Measurements from ENCODE around the gene RHOC. TPM values are rescaled to one million over a fixed set of nuclear protein-coding genes. Genes with fewer than 3 reads are reported as not detected.

RHOC gene
- total and polyA plus RNA-seq, 8 donors: 44.0 to 105 (median 73.8) TPM

DNA sequence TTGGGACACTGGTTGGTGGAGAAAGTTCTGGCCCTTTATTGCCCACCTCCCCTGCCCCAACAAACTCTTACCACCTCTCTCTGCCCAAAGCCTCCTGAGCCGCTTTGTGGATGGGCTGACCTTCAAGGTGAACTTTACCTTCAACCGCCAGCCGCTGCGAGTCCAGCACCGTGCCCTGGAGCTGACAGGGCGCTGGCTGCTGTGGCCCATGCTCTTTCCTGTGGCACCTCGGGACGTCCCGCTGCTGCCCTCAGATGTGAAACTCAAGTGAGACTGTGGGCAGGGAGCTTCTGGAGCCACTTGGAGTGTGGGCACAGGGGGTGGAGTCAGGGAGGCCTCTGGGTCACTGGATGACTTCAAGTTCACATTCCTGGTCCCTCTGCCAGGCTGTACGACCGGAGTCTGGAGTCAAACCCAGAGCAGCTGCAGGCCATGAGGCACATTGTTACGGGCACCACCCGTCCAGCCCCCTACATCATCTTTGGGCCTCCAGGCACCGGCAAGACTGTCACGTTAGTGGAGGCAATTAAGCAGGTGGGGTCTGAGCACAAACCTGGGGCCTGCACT, 12.5 kb downstream of the RHOC start:
- WGBS, 2 donors: 90 to 94% methylated on average over 15 of the region's 15 CpGs
- no peak overlapping the region for H3K27ac ChIP-seq
- no peaks in the 10 kb centered on the region for H3K27me3 ChIP-seq
- TF ChIP-seq, protein P1, sequence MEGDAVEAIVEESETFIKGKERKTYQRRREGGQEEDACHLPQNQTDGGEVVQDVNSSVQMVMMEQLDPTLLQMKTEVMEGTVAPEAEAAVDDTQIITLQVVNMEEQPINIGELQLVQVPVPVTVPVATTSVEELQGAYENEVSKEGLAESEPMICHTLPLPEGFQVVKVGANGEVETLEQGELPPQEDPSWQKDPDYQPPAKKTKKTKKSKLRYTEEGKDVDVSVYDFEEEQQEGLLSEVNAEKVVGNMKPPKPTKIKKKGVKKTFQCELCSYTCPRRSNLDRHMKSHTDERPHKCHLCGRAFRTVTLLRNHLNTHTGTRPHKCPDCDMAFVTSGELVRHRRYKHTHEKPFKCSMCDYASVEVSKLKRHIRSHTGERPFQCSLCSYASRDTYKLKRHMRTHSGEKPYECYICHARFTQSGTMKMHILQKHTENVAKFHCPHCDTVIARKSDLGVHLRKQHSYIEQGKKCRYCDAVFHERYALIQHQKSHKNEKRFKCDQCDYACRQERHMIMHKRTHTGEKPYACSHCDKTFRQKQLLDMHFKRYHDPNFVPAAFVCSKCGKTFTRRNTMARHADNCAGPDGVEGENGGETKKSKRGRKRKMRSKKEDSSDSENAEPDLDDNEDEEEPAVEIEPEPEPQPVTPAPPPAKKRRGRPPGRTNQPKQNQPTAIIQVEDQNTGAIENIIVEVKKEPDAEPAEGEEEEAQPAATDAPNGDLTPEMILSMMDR (IDR thresholded peaks at IDR 0.05): no peak
- intact Hi-C loops (cut with DNase I): no loop called here
- H3K9me3 ChIP-seq: no peaks in the 10 kb centered on the region
- DNase-seq (peak in 1 of 6 donors; percentile 5), ATAC-seq (no peak), FAIRE-seq (no peak)
- peaks cover 0 to 13% (median 0%) of the 10 kb centered on the region in 3 donors for H3K4me1 ChIP-seq
- H3K4me3 ChIP-seq: no peak overlapping the region
- H3K36me3 ChIP-seq: peaks cover 3 to 39% (median 12%) of the 10 kb centered on the region in 3 donors

DNA sequence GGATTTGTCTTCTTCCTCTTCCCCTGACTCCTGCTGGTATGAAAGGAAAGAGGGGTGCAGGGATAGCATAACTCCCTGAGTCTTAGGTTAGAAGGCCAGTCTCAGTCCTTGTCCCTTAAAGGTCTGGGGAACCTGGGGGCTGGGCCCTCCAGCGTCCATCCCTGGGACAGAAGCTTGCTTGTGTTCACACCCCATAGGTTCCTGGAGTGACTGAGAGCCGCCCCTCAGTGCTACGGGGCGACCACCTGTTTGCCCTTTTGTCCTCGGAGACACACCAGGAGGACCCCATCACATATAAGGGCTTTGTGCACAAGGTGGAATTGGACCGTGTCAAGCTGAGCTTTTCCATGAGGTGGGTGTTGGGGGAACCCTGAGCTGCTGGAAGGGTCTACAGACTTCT, 13.1 kb downstream of the RHOC start:
- WGBS, 2 donors: 89 to 98% methylated on average over 6 of the region's 6 CpGs
- peaks cover 3 to 41% (median 12%) of the 10 kb centered on the region in 3 donors for H3K36me3 ChIP-seq
- DNase-seq (no peak), FAIRE-seq (no peak), ATAC-seq (no peak)
- TF ChIP-seq, protein P1 (IDR thresholded peaks at IDR 0.05): no peak
- intact Hi-C loops (cut with DNase I): no loop called here
- no peaks in the 10 kb centered on the region for H3K27me3 ChIP-seq
- H3K27ac ChIP-seq: no peak overlapping the region
- H3K4me3 ChIP-seq: no peak overlapping the region
- no peaks in the 10 kb centered on the region for H3K9me3 ChIP-seq
- peaks cover 0 to 6% (median 0%) of the 10 kb centered on the region in 3 donors for H3K4me1 ChIP-seq

DNA sequence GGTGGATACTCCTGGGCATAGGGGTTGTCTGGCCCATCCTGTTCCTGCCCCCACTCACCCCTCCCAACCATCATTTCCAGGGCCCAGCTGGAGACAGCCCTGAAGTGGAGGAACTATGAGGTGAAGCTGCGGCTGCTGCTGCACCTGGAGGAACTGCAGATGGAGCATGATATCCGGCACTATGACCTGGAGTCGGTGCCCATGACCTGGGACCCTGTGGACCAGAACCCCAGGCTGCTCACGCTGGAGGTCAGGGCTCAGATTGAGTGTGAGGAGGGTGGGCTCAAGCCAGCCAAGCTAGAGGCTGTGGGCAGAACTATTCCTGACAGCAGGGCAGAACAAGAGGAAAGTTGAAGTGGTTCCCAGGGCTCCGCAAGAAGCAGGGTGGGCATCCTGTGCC, 14.2 kb downstream of the RHOC start:
- ATAC-seq (no peak), FAIRE-seq (no peak), DNase-seq (no peak)
- WGBS, 2 donors: 90 to 97% methylated on average over 5 of the region's 5 CpGs
- Histone ChIP-seq H3K9me3 (no peaks in the 10 kb centered on the region), H3K27ac (no peak overlapping the region), H3K36me3 (peaks cover 3 to 41% (median 10%) of the 10 kb centered on the region in 3 donors), H3K4me3 (no peak overlapping the region), H3K27me3 (no peaks in the 10 kb centered on the region), H3K4me1 (no peaks in the 10 kb centered on the region)
- intact Hi-C loops (cut with DNase I): no loop called here
- TF ChIP-seq, protein P1 (IDR thresholded peaks at IDR 0.05): no peak

DNA sequence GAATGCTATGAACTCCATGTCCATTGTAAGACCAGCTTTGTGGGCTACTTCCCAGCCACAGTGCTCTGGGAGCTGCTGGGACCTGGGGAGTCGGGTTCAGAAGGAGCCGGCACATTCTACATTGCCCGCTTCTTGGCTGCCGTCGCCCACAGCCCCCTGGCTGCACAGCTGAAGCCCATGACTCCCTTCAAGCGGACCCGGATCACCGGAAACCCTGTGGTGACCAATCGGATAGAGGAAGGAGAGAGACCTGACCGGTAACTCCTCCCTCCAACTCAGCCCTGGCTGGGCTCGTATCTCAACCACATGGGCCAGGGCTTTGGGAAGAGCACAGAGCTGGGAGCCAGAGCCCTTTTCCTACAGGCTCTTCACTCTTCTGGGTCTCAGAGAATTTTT, 17.1 kb downstream of the RHOC start:
- H3K4me1 ChIP-seq: no peaks in the 10 kb centered on the region
- intact Hi-C loops (cut with DNase I): no loop called here
- 93 to 96% methylated on average over 11 of the region's 11 CpGs for WGBS, 2 donors
- FAIRE-seq: no peak
- H3K27me3 ChIP-seq: no peaks in the 10 kb centered on the region
- no peak overlapping the region for H3K27ac ChIP-seq
- ATAC-seq: no peak
- TF ChIP-seq, protein P1 (IDR thresholded peaks at IDR 0.05): no peak
- peak in 1 of 6 donors; percentile 50 for DNase-seq
- H3K9me3 ChIP-seq: no peaks in the 10 kb centered on the region
- H3K4me3 ChIP-seq: no peak overlapping the region
- H3K36me3 ChIP-seq: peaks cover 3 to 29% (median 9%) of the 10 kb centered on the region in 3 donors

DNA sequence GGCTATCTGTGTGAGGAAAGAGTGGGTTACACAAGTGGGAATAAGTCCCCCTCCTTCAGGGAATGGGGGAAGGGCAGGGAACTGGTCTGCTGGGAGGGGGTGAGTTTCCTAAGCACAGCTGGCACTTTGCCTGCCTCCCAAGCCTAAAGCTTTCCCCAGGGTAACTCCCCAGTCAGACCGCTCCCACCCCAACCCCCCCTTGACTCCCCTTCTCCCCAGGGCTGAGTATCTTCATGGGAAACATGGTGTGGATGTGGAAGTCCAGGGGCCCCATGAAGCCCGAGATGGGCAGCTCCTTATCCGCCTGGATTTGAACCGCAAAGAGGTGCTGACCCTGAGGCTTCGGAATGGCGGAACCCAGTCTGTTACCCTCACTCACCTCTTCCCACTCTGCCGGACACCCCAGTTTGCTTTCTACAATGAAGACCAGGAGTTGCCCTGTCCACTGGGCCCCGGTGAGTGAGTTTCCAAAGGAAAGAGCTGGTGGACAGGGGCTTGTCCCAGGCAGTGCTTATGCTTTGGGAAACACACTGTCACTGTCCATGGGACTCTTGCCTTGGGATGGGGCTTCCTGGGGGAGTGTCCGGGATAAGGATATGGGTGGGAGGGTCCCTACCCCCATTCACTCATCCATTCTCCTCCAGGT, 17.6 kb downstream of the RHOC start:
- Histone ChIP-seq H3K27ac (no peak overlapping the region), H3K27me3 (no peaks in the 10 kb centered on the region), H3K4me3 (no peak overlapping the region), H3K9me3 (no peaks in the 10 kb centered on the region), H3K36me3 (peaks cover 3 to 23% (median 9%) of the 10 kb centered on the region in 3 donors), H3K4me1 (no peaks in the 10 kb centered on the region)
- WGBS, 2 donors: 94 to 95% methylated on average over 9 of the region's 9 CpGs
- intact Hi-C loops (cut with DNase I): no loop called here
- DNase-seq (no peak), FAIRE-seq (no peak), ATAC-seq (no peak)
- TF ChIP-seq, protein P1 (IDR thresholded peaks at IDR 0.05): no peak

Measured in pancreas (tissue), 10 donors.